ENCODE measurements around the gene MEGF6.

The MEGF6 gene

GRCh38 chr1:3641046-3641760, 29.9 kb upstream of the MEGF6 start:
- Mint-ChIP-seq H3K4me3 (no peak overlapping the region), H3K36me3 (ENCODE audit: low read depth) (peaks cover 30% of the 10 kb centered on the region), H3K4me1 (peaks cover 6% of the 10 kb centered on the region), H3K9me3 (no peaks in the 10 kb centered on the region), H3K27ac (no peak overlapping the region), H3K27me3 (ENCODE audit: low read depth, poor library complexity) (no peaks in the 10 kb centered on the region)
- DNase-seq = no peak
- no peak for TF ChIP-seq CTCF (IDR thresholded peaks at IDR 0.05)

- DNase-seq = no peak
- H3K27ac Mint-ChIP-seq = no peak overlapping the region
- TF ChIP-seq CTCF (IDR thresholded peaks at IDR 0.05) = no peak
- no peaks in the 10 kb centered on the region for H3K9me3 Mint-ChIP-seq
- peaks cover 6% of the 10 kb centered on the region for H3K4me1 Mint-ChIP-seq
- peaks cover 32% of the 10 kb centered on the region for H3K36me3 Mint-ChIP-seq (ENCODE audit: low read depth)
- no peak overlapping the region for H3K4me3 Mint-ChIP-seq
- H3K27me3 Mint-ChIP-seq (ENCODE audit: low read depth, poor library complexity) = peaks cover under 1% of the 10 kb centered on the region
Measured at GRCh38 chr1:3640121-3640837, 29.0 kb upstream of the MEGF6 start.

- no peak overlapping the region for H3K4me3 Mint-ChIP-seq
Measured at GRCh38 chr1:3639397-3639911, 28.1 kb upstream of the MEGF6 start.

GRCh38 chr1:3638676-3639075, 27.4 kb upstream of the MEGF6 start:
- no peak for DNase-seq
- Mint-ChIP-seq H3K27me3 (ENCODE audit: low read depth, poor library complexity) (peaks cover 3% of the 10 kb centered on the region), H3K4me1 (peaks cover 6% of the 10 kb centered on the region), H3K36me3 (ENCODE audit: low read depth) (peaks cover 26% of the 10 kb centered on the region), H3K9me3 (no peaks in the 10 kb centered on the region), H3K27ac (no peak overlapping the region), H3K4me3 (no peak overlapping the region)
- no peak for TF ChIP-seq CTCF (IDR thresholded peaks at IDR 0.05)

More at GRCh38 chr1:3639397-3639911, 28.1 kb upstream of the MEGF6 start:
- Mint-ChIP-seq H3K4me1 (peaks cover 6% of the 10 kb centered on the region), H3K27ac (no peak overlapping the region), H3K9me3 (no peaks in the 10 kb centered on the region), H3K36me3 (ENCODE audit: low read depth) (peaks cover 28% of the 10 kb centered on the region), H3K27me3 (ENCODE audit: low read depth, poor library complexity) (peaks cover 3% of the 10 kb centered on the region)
- TF ChIP-seq CTCF (IDR thresholded peaks at IDR 0.05) = no peak
- DNase-seq = no peak

- Mint-ChIP-seq H3K27me3 (ENCODE audit: low read depth, poor library complexity) (peaks cover 3% of the 10 kb centered on the region), H3K4me1 (peaks cover 5% of the 10 kb centered on the region), H3K27ac (no peak overlapping the region), H3K36me3 (ENCODE audit: low read depth) (peaks cover 26% of the 10 kb centered on the region), H3K9me3 (no peaks in the 10 kb centered on the region), H3K4me3 (no peak overlapping the region)
- TF ChIP-seq CTCF (IDR thresholded peaks at IDR 0.05) = no peak
- no peak for DNase-seq
Measured at GRCh38 chr1:3638027-3638426, 26.7 kb upstream of the MEGF6 start.

All from nephron progenitor cell (in vitro differentiated cells).